Epithelial cell of esophagus (primary cell): Measurements from ENCODE around the gene CPED1.
"Not testable (repeated sequence)": the region's sequence is repeated elsewhere in the genome, so short reads cannot be mapped to it uniquely, and the experiment has no call there.

Source experiments
- DNase-seq: peaks from one replicate; pipeline ENCODE4 v3.0.0; 2010; ENCODE audit warnings: low read depth
- H3K4me3 ChIP-seq: 2 replicates; pipeline ENCODE4 v1.5.1; 2011; ENCODE audit warnings: mild to moderate bottlenecking, low read length, control low read depth
- TF ChIP-seq, protein P1 (sequence below): IDR thresholded peaks from 2 replicates; pipeline ENCODE4 v1.5.1; 2011; ENCODE audit warnings: low read depth, mild to moderate bottlenecking, low read length, control low read depth, inconsistent platforms; ENCODE audit not compliant: insufficient read depth; ENCODE audit errors: missing control alignments

Gene CPED1

DNA sequence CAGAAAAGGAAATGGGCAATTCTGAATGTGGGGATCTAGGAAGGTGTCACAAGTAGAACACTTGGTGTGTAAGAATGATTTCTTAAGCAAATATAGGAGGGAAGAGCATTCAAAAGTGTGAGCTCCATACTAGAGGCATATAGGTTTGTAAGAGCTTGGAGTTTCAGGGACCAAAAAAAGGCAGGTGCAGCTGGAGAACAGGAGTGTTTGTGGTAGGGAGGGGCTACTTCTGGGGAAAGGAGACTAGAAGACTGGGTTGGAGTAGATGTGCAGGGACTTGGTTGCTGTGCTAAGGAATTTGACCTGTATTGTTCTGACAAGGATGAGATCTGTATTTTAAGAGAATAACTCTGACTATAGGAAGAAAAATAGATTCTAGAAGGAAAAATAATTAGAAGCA lies 46.4 kb downstream of the CPED1 start:
- DNase-seq = no peak
- H3K4me3 ChIP-seq = no peak overlapping the region
- TF ChIP-seq, protein P1, sequence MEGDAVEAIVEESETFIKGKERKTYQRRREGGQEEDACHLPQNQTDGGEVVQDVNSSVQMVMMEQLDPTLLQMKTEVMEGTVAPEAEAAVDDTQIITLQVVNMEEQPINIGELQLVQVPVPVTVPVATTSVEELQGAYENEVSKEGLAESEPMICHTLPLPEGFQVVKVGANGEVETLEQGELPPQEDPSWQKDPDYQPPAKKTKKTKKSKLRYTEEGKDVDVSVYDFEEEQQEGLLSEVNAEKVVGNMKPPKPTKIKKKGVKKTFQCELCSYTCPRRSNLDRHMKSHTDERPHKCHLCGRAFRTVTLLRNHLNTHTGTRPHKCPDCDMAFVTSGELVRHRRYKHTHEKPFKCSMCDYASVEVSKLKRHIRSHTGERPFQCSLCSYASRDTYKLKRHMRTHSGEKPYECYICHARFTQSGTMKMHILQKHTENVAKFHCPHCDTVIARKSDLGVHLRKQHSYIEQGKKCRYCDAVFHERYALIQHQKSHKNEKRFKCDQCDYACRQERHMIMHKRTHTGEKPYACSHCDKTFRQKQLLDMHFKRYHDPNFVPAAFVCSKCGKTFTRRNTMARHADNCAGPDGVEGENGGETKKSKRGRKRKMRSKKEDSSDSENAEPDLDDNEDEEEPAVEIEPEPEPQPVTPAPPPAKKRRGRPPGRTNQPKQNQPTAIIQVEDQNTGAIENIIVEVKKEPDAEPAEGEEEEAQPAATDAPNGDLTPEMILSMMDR = no peak

DNA sequence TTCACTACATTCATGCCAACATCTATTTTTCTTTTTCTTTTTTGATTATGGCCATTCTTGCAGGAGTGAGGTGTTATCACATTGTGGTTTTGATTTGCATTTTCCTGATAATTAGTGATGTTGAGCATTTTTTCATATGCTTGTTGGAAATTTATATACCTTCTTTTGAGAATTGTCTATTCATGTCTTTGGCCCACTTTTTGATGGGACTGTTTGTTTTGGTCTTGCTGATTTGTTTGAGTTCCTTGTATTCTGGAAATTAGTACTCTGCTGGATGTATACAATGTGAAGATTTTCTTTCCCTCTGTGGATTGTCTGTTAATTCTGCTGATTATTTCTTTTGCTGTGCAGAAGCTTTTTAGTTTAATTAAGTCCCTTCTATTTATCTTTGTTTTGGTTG lies 48.3 kb downstream of the CPED1 start:
- DNase-seq, H3K4me3 ChIP-seq: not testable (repeated sequence)

DNA sequence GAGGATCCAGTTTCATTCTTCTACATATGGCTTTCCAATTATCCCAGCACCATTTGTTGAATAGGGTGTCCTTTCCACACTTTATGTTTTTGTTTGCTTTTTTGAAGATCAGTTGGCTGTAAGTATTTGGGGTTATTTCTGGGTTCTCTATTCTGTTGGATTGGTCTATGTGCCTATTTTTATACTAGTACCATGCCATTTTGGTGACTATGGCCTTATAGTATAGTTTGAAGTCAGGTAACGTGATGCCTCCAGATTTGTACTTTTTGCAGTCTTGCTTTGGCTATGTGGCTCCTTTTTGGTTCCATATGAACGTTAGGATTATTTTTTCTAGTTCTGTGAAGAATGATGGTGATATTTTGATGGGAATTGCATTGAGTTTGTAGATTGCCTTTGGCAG lies 48.8 kb downstream of the CPED1 start:
- not testable (repeated sequence) for DNase-seq, H3K4me3 ChIP-seq

DNA sequence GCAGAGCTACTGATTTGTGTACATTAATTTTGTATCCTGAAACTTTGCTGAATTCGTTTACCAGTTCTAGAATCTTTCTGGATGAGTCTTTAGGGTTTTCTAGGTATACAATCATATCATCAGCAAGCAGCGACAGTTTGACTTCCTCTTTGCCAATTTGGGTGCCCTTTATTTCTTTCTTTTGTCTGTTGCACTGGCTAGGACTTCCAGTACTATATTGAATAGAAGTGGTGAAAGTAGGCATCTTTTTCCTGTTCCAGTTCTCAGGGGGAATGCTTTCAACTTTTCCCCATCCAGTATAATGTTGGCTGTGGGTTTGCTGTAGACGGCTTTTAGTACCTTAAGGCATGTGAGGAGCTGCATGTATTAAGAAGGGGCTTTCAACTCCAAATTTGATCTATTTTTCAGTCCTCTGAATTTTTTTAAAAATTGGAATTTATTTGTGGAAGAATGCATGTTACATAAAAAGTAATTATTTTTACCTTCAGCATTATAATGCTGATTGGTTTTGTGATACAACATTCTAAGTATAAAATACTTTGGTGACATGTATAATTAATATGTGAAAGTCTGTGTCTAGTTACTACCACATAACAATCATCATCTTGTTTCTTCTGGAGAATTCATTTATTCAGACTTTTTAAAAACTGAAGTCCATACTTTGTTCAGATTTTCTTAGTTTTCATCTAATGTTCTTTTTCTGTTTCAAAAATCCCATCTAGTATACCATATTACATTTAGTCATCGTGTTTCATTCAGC lies 49.6 kb downstream of the CPED1 start:
- TF ChIP-seq, protein P1 = no peak

DNA sequence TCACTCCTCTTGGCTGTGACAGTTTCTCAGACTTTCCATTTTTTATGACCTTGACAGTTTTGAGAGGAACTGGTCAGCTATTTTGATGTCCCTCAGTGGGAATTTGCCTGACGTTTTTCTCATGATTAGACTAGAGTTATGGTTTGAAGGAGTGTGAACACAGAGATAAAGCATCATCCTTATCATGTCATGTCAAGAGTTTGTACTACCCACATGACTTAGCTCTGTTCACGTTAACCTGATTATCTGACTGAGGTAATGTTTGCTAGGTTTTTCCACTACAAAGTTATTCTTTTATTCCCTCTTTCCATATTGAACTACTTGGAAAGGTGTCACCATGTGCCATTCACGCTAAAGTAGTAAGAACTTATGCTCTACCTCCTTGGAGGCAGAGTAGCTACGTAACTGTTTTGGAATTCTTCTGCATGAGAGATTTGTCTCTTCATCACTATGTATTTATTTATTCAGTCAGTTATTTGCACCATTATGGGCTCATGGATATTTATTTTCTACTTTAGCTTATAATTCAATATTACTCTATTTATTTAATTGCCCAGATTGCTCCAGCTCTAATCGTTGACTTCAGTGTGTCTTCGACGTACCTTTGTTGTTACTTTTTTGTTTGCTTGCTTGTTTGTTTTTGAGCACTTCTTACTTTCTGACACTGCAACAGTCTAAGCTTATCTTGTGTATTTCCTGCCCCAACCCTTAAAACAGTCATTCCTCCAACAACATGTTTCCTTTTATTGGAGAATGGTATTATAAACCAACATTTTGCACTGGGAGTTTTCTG lies 50.4 kb downstream of the CPED1 start:
- DNase-seq = no peak
- no peak overlapping the region for H3K4me3 ChIP-seq
- TF ChIP-seq, protein P1 = no peak

More for the DNA sequence above, 49.6 kb downstream of the CPED1 start:
- no peak for DNase-seq
- H3K4me3 ChIP-seq = no peak overlapping the region

DNA sequence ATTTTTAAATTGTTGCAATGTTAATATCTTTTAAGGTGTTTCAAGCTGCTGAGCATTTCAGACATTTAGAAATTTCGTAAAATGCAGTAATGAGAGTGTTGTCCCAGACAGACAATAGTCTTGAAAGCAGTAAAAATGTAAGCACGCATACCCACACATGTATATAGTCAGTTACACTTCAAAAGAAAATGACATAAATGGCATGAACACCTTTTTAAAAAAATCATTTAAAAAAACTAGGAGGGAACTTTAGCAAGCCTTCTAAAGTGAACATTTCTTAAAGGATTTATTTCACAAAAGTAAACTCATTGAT lies 51.0 kb downstream of the CPED1 start:
- no peak overlapping the region for H3K4me3 ChIP-seq
- TF ChIP-seq, protein P1 = no peak
- DNase-seq = no peak

DNA sequence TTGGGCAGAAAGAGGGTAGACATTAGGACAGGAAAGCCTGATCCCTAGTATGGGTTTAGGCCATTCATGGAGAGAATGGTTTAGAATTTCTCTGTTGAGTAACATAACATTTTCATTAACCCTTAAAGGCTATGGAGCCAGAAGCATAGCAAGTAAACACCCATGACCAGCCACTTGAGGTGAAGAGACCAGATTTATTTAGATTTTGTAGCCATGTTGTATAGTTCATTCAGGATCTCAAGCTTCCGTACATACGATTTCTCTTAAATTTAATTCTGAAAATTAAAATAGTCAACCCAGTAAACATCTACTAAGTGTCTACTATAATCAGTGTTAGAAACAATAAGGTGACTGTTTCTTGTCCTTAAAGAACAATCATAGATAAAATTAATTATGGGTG lies 51.5 kb downstream of the CPED1 start:
- no peak overlapping the region for H3K4me3 ChIP-seq
- TF ChIP-seq, protein P1 = no peak
- DNase-seq = no peak

DNA sequence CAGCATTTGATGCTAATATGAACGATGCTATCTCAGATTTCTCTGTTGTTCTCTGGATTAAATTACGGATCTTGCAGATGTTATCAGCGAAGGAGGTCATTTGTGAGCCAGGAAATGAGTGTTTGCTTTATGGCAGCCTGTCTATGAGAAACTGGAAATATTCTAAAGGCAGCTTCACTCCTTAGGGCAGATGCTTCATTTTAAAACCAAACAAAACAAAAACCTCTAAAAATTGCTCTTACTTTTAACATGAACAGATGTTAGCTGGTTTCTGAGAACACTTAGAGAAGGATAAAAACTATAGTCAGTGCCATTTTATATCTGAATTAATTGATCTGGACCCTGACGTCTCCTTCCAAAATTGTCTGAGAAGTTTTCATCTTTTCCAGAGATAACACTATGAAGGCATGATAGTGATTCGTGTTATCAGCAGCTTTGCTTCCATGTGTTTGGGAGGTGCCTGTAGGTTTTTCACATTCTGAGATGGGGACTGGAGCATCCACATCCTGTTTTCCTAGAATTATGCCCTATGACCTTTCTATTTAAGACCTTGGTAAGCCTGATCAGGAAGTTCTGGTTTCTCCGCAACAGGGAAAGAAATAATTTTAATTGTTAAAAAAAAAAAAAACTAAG lies 53.1 kb downstream of the CPED1 start:
- H3K4me3 ChIP-seq = no peak overlapping the region
- DNase-seq = no peak
- TF ChIP-seq, protein P1 = no peak
